Activated CD4-positive, alpha-beta T cell treated with anti-CD3 and anti-CD28 coated beads, Interleukin-10, Interleukin-2, amounts not matched to agents 100 ng/mL and 50 ng/mL, durations not matched to agents 16 hours and 8 hours (primary cell): Measurements from ENCODE around the gene OR7A10.
"Not testable (repeated sequence)": the region's sequence is repeated elsewhere in the genome, so short reads cannot be mapped to it uniquely, and the experiment has no call there.

Source experiments
- DNase-seq: peaks from one replicate; pipeline ENCODE4 v3.0.0-alpha.2; 2020

OR7A10 gene

GRCh38 chr19:14792250-14792649 lies 56.5 kb downstream of the OR7A10 start:
- not testable (repeated sequence) for DNase-seq
